Heart right ventricle (tissue), 16 donors: ENCODE data around the gene PTPRM. TPM values are rescaled to one million over a fixed set of nuclear protein-coding genes. Genes with fewer than 3 reads are reported as not detected.

Experiments used
- ATAC-seq, 8 donors: fragments of 200-7000 bp; cut with Tn5 transposase; one replicate each; pipeline ENCODE4 v1.9.1; 2020; ENCODE audit warnings: mild to moderate bottlenecking in 8 of 8, moderate library complexity in 8 of 8, moderate number of reproducible peaks in 1 of 8
- DNase-seq, 2 donors: peaks; one replicate each; pipeline ENCODE4 v3.0.0-alpha.2; 2020
- H3K27ac ChIP-seq, 10 donors: fragments of 200-600 bp; sonication (generic) in 2 of 10; one replicate each; pipeline versions ENCODE4 v1.5.0 to v1.8.0; 2020 to 2022; ENCODE audit warnings: mild to moderate bottlenecking in 3 of 10
- H3K27me3 ChIP-seq, 7 donors: fragments of 200-600 bp; one replicate each; pipeline ENCODE4 v1.8.0; 2021 to 2022; ENCODE audit warnings: mild to moderate bottlenecking in 2 of 7
- H3K36me3 ChIP-seq, 9 donors: fragments of 200-600 bp; sonication (generic) in 1 of 9; one replicate each; pipeline versions ENCODE4 v1.5.0 to v1.8.0; 2020 to 2022; ENCODE audit warnings: mild to moderate bottlenecking in 2 of 9
- H3K4me1 ChIP-seq, 9 donors: fragments of 200-600 bp; sonication (generic) in 1 of 9; one replicate each; pipeline versions ENCODE4 v1.5.0 to v1.8.0; 2020 to 2022; ENCODE audit warnings: mild to moderate bottlenecking in 4 of 9
- H3K4me3 ChIP-seq, 10 donors: fragments of 200-600 bp; sonication (generic) in 2 of 10; one replicate each; pipeline versions ENCODE4 v1.5.0 to v1.8.0; 2020 to 2022; ENCODE audit warnings: mild to moderate bottlenecking in 7 of 10, moderate library complexity in 2 of 10
- H3K9me3 ChIP-seq, 11 donors: fragments of 200-600 bp in 10 of 11; sonication (generic) in 2 of 11; one replicate each; pipeline versions ENCODE4 v1.5.0 to v1.8.0; 2013 to 2022; ENCODE audit warnings: mild to moderate bottlenecking in 2 of 11, control low read depth in 1 of 11, moderate library complexity in 1 of 11
- WGBS, 2 donors: extraction: QIAGEN DNeasy Blood & Tissue Kit; methylation state at CpG; one replicate each; pipeline ENCODE4 v1.1.7; 2013; ENCODE audit warnings: inconsistent platforms in 1 of 2; 5-methylcytosine and 5-hydroxymethylcytosine counted together
- intact Hi-C, 10 donors: fragments of 100-400 bp; cut with DNase I; formaldehyde crosslinking; loops; one replicate each; pipeline versions ENCODE4 v1.11.1 to v1.14.2; 2022
- polyA plus RNA-seq, 2 donors: library from polyadenylated mRNA; stranded (reverse); fragments of 200-250 nt; gene quantifications; one replicate each; pipeline ENCODE4 v1.2.3, GENCODE V29; 2013
- total RNA-seq, 10 donors: library from RNA; stranded (reverse); fragmentation: NEBNext Ultra II Directional in 3 of 10; extraction: Animal tissue kit (Norgen Biotek cat#: 25700) in 3 of 10; gene quantifications; one replicate each; pipeline versions ENCODE4 v1.2.1 to v1.2.4, GENCODE V29; 2021 to 2023
- TF ChIP-seq, protein P1 (sequence below), 9 donors: fragments of 200-600 bp; sonication (generic) in 2 of 9; IDR thresholded peaks; one replicate each; pipeline versions ENCODE4 v1.5.0 to v1.8.0; 2021 to 2022; ENCODE audit warnings: antibody characterized with exemption in 9 of 9, mild to moderate bottlenecking in 5 of 9, moderate library complexity in 1 of 9
- donor health status: Arrhythmogenic right ventricular cardiomyopathy.
- donor health status: ischemic (EF 13 %, LVEDD 7.1; RV severe dilation, severe dysfunction).
- donor health status: healthy with polysubstance abuse.
- donor health status: DM: no; HTN: yes; CAD: no.
- donor health status: DM: no; HTN: no; CAD: no.
- donor health status: ischemic (EF 25% LVEDD 6.9; RV normal size, moderate dysfunction).
- donor health status: ischemic (EF 25% LVEDD 5.7; RV mildly dilated, moderate dysfunction).
- donor health status: healthy.
- donor health status: DM: yes; HTN: yes; CAD: no.
- donor health status: Ischemic cardiomyopathy.
- donor health status: ischemic (EF 35%, LVEDD 5.7; RV mildly dilated, moderate dysfunction).
- donor health status: nonischemic (EF 11% LVEDD 7.7; RV severe dilation, severe dysfunction).
- donor health status: DM: yes; HTN: yes; CAD: no.
- donor health status: PGD.
- donor health status: ischemic (EF 29% LVEDD 5.4; RV normal size, mild dysfunction).
- donor health status: nonischemic (EF 23%, LVEDD 6.1; RV moderate dilation, normal function).

PTPRM gene
- total and polyA plus RNA-seq, 12 donors: 81.7 to 170 (median 132) TPM

DNA sequence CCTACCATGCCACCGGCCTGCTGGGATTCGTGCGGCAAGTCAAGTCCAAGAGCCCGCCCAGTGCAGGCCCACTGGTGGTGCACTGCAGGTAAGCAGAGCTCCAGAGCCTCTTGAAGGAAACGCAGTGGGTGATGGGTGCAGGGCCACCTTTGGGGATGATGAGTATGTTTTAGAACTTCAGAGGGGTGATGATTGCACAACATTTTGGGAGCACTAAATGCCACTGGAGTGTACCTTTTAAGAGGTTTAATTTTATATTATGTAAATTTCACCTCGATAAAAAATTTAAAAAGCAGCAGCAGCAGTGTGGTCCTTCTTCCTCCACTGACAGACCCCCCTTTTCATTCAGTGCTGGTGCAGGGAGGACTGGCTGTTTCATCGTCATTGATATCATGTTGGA is 809.0 kb downstream of the PTPRM start:
- Histone ChIP-seq H3K27ac (no peak overlapping the region), H3K9me3 (no peaks in the 10 kb centered on the region), H3K36me3 (peaks cover 0 to 91% (median 30%) of the 10 kb centered on the region in 9 donors), H3K27me3 (no peaks in the 10 kb centered on the region), H3K4me1 (no peaks in the 10 kb centered on the region), H3K4me3 (no peak overlapping the region)
- ATAC-seq (no peak), DNase-seq (no peak)
- TF ChIP-seq, protein P1, sequence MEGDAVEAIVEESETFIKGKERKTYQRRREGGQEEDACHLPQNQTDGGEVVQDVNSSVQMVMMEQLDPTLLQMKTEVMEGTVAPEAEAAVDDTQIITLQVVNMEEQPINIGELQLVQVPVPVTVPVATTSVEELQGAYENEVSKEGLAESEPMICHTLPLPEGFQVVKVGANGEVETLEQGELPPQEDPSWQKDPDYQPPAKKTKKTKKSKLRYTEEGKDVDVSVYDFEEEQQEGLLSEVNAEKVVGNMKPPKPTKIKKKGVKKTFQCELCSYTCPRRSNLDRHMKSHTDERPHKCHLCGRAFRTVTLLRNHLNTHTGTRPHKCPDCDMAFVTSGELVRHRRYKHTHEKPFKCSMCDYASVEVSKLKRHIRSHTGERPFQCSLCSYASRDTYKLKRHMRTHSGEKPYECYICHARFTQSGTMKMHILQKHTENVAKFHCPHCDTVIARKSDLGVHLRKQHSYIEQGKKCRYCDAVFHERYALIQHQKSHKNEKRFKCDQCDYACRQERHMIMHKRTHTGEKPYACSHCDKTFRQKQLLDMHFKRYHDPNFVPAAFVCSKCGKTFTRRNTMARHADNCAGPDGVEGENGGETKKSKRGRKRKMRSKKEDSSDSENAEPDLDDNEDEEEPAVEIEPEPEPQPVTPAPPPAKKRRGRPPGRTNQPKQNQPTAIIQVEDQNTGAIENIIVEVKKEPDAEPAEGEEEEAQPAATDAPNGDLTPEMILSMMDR (IDR thresholded peaks at IDR 0.05): no peak
- WGBS, 2 donors: 99% methylated on average over 7 of the region's 7 CpGs
- intact Hi-C loops: no loop called here

DNA sequence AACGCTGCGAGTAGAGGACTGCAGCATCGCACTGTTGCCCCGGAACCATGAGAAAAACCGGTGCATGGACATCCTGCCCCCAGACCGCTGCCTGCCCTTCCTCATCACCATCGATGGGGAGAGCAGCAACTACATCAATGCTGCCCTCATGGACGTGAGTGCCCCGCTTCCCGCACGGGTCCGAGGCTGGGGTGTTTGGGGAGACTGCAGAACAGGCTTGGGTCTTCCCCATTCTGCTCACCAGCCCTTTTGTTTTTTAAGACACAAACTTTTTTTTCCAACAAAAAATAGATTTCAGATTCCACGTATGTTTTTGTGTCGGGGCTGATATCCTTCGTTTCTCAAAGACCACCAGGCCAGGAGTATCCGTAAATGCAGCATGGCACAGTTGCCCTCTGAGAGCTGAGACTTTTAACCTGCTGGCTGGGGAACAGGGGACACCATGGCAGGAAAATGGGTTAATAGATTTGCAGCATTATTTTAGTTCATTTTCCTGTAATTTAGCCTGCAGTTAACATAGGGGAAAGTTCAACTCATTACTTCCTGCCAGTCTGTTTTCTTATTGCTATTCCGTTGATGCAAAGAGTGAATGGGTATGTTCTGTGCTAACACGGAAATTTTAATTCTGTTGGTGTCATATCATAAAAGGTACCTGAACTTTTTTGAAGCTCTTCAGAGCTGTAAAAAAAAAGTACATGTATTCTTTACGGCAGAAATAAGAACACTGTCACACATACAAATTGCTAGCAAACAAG is 812.2 kb downstream of the PTPRM start:
- Histone ChIP-seq H3K27me3 (no peaks in the 10 kb centered on the region), H3K9me3 (no peaks in the 10 kb centered on the region), H3K27ac (no peak overlapping the region), H3K4me3 (no peak overlapping the region), H3K4me1 (no peaks in the 10 kb centered on the region), H3K36me3 (peaks cover 0 to 97% (median 36%) of the 10 kb centered on the region in 9 donors)
- ATAC-seq (no peak), DNase-seq (no peak)
- intact Hi-C loops: no loop called here
- TF ChIP-seq, protein P1 (IDR thresholded peaks at IDR 0.05): no peak
- 92% methylated on average over 19 of the region's 19 CpGs for WGBS, 2 donors

DNA sequence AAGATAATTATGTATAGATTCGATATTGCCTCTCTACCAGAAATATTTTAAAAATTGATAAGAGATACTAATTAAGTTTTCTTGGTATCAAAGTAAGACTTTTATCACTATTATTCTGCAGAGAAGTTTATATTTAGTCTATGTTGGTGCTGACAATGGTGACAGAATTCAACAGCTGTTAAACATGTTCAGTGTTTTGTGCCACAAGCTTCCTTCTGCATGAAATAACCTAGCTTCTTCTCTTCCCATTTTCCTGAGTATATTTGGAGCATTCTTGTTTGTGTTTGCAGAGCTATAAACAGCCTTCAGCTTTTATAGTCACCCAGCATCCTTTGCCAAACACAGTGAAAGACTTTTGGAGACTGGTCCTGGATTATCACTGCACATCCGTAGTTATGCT is 812.9 kb downstream of the PTPRM start:
- no peak for DNase-seq
- no peaks in the 10 kb centered on the region for H3K27me3 ChIP-seq
- ATAC-seq: no peak
- WGBS, 2 donors: 73 to 84% methylated on average over 2 of the region's 2 CpGs
- H3K4me3 ChIP-seq: no peak overlapping the region
- peaks cover 0 to 97% (median 43%) of the 10 kb centered on the region in 9 donors for H3K36me3 ChIP-seq
- no peaks in the 10 kb centered on the region for H3K9me3 ChIP-seq
- no peaks in the 10 kb centered on the region for H3K4me1 ChIP-seq
- no peak overlapping the region for H3K27ac ChIP-seq
- intact Hi-C loops: loop anchor here in 4 of 10 donors (10.0 kb wide), 3 partner anchors 295 to 1105 kb away; no protein-coding TSS in a partner anchor
- TF ChIP-seq, protein P1 (IDR thresholded peaks at IDR 0.05): no peak

DNA sequence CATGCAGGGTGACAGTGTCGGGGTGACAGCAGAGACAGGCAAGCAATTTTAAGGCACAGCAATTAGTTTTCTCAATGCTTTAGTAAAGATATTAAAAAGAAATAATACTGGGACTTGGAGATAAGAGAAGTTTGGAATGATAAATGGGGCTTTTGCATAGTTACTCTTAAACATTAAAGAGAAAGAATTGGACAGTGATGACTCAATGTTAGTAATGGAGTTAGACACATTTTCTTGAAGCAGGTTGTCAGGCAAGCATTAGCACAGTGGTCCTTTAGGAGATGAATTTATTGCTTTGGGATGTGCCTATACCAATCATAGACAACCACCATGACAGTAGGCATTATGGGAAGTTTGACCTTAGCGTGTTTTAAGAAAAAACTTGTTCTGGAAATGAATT is 813.8 kb downstream of the PTPRM start:
- TF ChIP-seq, protein P1 (IDR thresholded peaks at IDR 0.05): no peak
- Histone ChIP-seq H3K4me1 (no peaks in the 10 kb centered on the region), H3K36me3 (peaks cover 0 to 99% (median 52%) of the 10 kb centered on the region in 9 donors), H3K27ac (no peak overlapping the region), H3K9me3 (no peaks in the 10 kb centered on the region), H3K27me3 (no peaks in the 10 kb centered on the region), H3K4me3 (no peak overlapping the region)
- intact Hi-C loops: loop anchor here in 4 of 10 donors (10.0 kb wide), 3 partner anchors 296 to 1106 kb away; no protein-coding TSS in a partner anchor
- ATAC-seq (no peak), DNase-seq (no peak)
- WGBS, 2 donors: 86 to 94% methylated on average over 2 of the region's 2 CpGs
